HG02970 (cell line): Measurements from ENCODE around the gene FANCC.

Experiments
- ATAC-seq: cut with Tn5 transposase; IDR thresholded peaks from one replicate; pipeline ENCODE4 v1.9.1; 2021; ENCODE audit warnings: mild to moderate bottlenecking, moderate library complexity, moderate number of reproducible peaks; ENCODE audit not compliant: unreplicated experiment, low FRiP score

The FANCC gene

GRCh38 chr9:95057101-95057500 is 260.4 kb downstream of the FANCC start:
- ATAC-seq, result no peak

GRCh38 chr9:95055851-95056551 is 261.5 kb downstream of the FANCC start:
- ATAC-seq, result no peak

- no peak for ATAC-seq
Observed at GRCh38 chr9:95055334-95055850, 262.1 kb downstream of the FANCC start.

DNA sequence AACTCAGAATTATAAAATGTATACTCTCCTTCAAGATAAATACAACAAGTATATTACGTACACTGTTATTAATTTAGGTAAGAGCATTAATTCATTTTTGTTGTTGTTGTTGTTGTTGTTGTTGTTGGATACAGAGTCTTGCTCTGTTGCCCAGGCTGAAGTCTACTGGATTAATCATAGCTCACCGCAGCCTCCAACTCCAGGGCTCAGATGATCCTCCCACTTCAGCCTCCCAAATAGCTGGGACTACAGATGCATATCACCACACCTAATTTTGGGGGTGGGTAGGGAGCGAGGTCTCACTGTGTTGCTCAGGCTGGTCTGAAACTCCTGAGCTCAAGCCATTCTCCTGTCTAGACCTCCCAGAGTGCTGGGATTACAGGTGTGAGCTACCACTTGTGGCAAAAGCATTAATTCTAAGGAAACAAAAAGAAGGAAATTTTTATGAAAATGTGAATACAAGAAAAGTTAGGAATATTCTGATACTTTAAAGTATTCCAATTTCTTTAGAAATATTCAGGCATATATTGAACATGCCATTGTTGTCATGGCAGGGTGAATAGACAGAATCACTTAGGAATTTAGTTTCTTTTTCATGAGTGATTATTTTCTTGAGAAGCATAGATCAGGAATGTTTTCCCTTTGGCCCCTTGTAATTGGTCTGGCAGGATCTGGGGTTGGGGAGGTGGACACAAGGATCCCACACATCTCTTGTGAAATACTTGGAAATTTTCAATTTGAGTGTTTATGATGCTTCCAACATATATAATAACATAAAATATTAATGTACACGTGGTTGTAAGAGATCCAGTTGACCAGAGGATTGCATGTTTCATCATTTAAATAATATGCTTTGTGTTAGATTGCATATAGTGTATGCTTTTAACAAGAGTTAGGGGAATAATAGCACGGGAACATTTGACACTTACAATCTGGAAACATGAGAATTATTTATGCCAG is 263.6 kb downstream of the FANCC start:
- ATAC-seq, result no peak

GRCh38 chr9:95049761-95050160 is 267.7 kb downstream of the FANCC start:
- ATAC-seq, result no peak
